RWPE1 (cell line): Measurements from ENCODE around the gene CCDC201.

Experiments used
- CTCF ChIA-PET: fragments of 350-600 bp; sonication (Branson Sonifier 250); formaldehyde crosslinking; extraction: SDS; loops from one replicate; lab custom pipeline; 2021; lab: Yijun Ruan, JAX
- POLR2A ChIA-PET: fragments of 400-600 bp; formaldehyde crosslinking; extraction: SDS; loops from one replicate; lab custom pipeline; 2020; ENCODE audit warnings: antibody characterized with exemption; ENCODE audit not compliant: low non-redundant PET; lab: Yijun Ruan, JAX
- DNase-seq: peaks from one replicate; pipeline ENCODE4 v3.0.0; 2012; ENCODE audit warnings: low spot score
- H3K27ac ChIP-seq: fragments of 450-650 bp; 2 replicates; pipeline ENCODE4 v1.5.1; 2017
- CTCF ChIP-seq: fragments of 450-650 bp; conservative IDR thresholded peaks from 2 replicates; pipeline ENCODE4 v1.5.1; 2017; ENCODE audit warnings: low read depth, mild to moderate bottlenecking

CCDC201 gene

GRCh38 chr7:45881759-45882464 is 9.0 kb upstream of the CCDC201 start:
- ChIA-PET CTCF (interaction anchor here (0.6 kb wide), 1 partner anchor 973 kb away, joined by 8 read pairs; no protein-coding TSS in a partner anchor), POLR2A (no interaction called here)
- TF ChIP-seq CTCF: no peak
- DNase-seq: no peak
- no peak overlapping the region for H3K27ac ChIP-seq

- ChIA-PET CTCF (no interaction called here), POLR2A (no interaction called here)
- H3K27ac ChIP-seq: no peak overlapping the region
- no peak for TF ChIP-seq CTCF
- no peak for DNase-seq
Measured at GRCh38 chr7:45881280-45881758, 8.4 kb upstream of the CCDC201 start.

- ChIA-PET CTCF (no interaction called here), POLR2A (no interaction called here)
- no peak for DNase-seq
- H3K27ac ChIP-seq: no peak overlapping the region
- TF ChIP-seq CTCF: no peak
Measured at GRCh38 chr7:45880433-45880860, 7.6 kb upstream of the CCDC201 start.

GRCh38 chr7:45878457-45879144 is 5.7 kb upstream of the CCDC201 start:
- no peak for DNase-seq
- no peak for TF ChIP-seq CTCF
- ChIA-PET POLR2A (no interaction called here), CTCF (no interaction called here)
- H3K27ac ChIP-seq: no peak overlapping the region

GRCh38 chr7:45876519-45876918 is 3.6 kb upstream of the CCDC201 start:
- CTCF ChIA-PET: no interaction called here
- POLR2A ChIA-PET: no interaction called here

More at GRCh38 chr7:45876519-45876918, 3.6 kb upstream of the CCDC201 start:
- no peak overlapping the region for H3K27ac ChIP-seq
- DNase-seq: no peak
- no peak for TF ChIP-seq CTCF
